NCI-H69 (cell line): ENCODE results near the gene PBX3.

Experiments
- DNase-seq: peaks from one replicate; lab custom pipeline; 2025; lab: John Stamatoyannopoulos, UW

PBX3 gene

DNA sequence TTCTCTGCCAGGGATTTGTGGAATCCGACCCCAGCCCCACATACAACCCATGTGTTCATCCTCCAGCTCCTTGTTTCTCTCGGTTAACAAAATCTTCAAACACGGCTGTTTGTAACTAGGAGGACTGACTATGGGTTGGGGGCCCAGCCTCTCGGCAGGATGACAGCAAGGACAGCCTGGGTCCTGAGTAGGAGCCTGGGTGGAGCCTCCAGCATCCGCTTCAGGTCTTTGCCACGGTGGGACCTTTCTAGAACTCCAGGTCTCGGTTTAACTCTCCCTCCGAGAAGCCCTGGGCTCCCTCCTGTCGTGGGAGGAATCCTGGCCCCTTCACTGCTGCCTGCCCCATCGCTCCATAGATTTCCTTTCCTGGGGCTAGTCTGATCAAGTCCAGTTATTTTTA lies 248.5 kb downstream of the PBX3 start:
- no peak for DNase-seq

DNA sequence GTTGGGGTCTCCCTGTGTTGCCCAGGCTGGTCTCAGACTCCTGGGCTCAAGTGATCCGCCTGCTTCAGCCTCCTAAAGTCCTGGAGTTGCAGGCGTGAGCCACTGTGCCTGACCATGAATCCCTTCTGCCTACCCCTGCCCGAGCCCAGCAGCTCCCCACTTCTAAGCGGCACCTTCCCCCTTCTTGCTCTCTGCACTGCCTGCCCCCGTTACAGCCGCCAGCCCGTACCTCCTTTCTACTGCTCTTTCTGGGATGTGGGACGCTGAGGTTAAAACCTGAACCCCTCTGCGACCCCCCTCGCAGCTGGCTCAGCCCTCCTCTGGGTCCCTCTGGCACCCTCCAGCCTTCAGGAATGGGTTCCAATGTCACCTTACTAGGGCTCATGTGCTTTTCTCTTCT lies 249.6 kb downstream of the PBX3 start:
- DNase-seq: no peak

DNA sequence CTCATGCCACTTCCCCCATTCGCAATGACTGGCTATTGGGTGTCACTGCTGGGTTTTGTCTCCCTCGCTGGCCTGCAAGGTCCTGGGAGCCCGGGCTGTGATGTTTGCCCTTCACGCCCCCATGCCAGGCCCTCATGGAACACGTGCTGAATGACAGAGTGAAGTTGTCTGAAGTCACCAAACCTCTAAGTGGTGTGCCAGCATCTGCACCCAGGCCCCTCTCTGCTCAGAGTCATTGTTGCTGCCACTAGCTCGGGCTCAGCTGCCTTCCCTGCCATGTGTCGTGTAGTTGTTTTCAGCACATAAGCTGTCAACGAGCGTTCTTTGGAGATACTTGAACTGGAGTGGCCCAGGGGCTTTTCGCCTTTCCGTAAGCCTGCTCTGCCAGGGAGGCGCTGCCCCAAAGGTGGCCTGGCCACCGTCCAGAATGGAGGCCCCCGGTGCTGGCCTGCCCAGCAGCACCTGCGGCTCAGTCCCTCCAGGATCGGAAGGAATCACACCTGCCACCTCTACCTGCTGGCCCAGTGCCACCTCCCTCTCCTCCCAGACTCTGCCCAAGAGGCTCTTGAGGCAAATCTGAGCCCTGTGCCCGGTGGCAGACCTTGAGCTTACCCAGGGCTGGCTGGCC lies 250.1 kb downstream of the PBX3 start:
- DNase-seq: peak; percentile 92

DNA sequence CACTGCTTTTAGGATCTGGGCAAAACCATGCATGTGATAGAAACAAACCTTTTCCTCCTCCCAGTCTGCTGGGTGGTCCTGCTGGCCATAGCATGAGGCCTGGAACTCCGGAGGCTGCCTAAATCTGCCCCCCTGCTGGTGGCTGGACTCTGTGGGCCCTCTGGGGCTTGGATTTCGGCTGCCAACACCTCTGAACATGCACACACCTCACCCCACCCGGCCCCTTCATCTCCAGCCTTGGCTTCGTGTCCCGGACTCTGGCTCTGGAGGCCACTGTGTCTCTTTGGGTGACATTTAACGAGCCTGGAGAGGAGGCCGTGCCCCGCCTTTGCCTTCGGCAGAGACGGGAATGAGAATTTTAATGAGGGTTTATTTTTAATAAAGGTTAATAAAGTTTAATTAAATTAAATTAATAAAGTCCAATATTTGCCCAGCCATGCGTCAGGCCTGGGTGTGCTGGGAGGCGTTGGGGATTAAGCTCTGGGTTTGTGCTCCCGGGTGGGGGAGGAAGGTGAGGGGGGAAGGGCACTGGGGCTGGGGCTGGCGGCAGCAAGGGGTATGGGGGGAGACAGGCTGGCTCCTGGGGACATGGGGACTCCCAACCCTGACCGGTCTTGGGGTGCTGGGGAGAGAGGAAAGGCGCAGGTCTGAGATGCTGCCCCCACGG lies 251.8 kb downstream of the PBX3 start:
- no peak for DNase-seq

DNA sequence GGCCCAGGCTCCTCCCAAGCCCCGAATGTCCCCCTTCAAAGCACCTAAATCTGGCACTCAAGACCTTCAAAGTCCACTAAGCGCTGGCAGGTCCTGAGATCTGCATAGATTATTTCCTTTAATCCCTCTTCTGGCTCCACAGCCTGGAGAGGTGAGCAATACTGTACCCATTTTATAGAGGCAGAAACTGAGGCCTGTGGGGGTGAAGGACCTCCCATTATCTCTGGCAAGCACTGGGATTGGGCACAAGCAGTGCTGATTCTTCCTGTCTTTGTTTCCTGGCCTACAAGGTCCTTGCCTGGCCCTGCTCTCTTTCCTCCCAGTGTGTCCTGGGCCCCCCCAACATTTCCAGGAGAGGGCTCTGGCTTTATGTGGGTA lies 252.3 kb downstream of the PBX3 start:
- no peak for DNase-seq

DNA sequence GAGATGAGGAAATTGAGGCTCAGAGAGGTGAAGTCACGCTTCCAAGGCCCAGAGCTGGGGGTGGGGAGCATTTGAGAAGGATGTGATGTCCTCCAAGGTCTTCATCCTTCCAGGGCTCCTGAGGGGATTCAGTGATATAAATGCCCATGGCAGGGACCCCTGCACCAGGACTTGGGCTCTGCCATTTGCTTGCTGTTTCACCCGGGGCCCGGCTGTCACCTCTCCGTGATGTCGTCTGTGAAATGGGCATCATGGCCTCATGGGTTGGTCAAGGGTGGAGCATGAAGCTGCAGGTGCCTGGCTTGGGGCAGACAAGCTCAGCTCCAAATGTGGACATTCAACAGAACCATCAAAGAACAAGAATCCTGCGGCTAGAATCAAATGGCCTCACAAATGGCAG lies 253.1 kb downstream of the PBX3 start:
- DNase-seq: no peak

DNA sequence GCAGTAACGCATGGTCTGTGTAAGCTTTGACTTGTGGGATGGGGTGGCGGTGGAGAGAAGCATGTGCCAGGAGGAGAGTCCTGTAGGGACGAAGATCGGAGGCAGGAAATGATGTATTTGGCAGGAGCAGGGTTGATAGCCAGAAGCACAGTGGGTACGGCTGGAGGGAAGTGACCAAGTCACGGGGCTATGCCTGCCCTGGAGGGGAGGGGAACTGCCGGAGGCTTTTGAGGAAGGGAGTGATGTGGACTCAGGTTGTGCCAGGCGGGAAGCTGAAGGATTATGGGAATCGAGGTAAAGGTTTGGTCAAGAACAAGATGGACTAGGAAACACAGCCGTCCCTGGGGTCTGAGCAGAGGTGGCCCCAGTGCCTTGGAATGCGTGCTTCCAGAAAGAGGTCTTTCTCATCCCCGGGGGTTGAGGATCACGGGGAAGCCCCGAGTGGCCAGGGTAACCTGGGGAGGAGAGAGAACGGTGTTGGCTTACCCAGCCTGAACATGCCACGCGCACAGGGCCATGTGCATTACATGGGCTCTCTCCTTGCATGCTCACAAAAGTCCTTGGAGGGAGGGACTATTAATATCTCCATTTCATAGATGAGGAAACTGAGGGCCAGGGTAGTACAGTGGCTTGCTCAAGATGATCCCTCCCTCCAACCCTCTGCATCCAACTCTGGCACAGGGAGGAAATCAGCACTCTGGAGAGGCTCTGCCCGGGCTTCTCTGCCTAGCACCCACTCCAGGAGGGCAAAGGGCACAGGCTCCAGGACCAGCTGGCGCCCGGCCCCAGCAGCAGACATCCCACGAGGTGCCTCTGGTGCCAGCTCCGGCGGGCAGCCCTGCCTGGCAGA lies 253.8 kb downstream of the PBX3 start:
- DNase-seq: no peak

DNA sequence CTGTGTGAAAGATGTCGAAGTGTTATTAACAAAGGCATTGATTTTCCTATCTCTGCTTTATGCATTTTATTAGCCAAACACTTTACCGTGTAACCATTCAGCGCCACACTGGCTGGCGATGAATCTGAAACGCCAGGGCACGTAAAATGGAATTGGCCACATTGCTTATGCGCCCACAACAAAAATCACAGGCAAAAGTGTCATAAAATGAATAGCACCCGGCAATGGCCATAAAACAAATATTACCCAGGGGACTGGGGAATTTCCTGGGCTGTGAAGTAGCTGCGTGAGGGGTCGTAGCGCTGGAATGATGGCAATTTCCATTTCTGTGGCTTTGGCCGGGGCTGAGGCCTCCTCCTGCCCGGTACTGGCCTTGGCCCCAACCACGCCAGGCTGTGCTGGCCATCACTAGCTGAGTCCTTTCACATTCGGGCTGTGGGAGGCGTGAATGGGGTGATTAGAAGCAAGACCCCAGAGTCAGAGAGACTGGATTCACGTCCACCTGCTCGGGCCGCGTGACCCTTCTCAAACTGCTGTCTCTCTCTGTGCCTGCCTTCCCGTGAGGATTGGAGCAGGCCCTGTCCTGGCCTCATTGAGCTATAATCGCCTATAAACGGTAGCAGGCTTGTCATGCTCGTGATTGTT lies 254.5 kb downstream of the PBX3 start:
- DNase-seq: peak; percentile 35

DNA sequence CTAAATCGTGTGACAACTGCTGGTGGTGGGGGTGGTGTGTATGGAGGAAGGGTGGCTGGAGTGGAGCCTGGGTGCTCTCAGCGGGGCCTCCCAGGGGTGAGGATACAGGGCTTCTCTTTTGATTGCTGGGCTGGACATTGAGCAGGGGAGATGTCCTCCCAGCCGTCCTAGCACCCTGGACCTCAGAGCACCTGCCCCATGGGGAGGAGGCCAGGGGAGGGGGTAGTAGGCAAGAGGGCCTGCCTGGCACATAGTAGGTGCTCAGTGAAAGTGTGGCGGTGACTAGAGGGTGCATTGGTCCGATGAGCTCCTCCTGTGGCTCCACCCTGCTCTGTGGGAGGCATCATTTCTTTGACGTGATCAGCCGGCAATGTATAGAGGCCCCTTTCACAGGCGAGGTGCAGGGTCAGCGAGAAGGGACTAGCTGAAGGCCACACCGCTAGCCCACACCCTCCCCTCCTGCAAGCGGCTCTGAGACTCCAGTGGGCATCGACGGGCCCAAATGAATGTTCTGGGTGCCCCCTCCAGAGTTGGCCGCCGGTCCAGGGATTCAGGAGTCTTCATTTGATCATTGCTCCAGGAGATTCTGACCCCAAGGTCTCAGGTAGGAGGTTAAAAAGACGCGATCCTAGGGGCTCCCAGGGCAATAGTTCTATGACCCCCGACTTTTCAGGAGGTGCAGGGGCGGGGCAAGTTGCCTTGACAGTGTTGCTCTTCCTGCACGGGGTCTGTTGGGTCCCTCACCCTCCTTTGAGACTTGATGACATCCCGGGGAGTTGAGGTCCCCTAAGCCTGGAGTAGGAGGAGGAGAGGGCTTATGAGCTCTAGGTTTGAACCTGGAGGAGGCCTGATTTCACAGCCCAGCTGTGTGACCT lies 255.5 kb downstream of the PBX3 start:
- DNase-seq: no peak

DNA sequence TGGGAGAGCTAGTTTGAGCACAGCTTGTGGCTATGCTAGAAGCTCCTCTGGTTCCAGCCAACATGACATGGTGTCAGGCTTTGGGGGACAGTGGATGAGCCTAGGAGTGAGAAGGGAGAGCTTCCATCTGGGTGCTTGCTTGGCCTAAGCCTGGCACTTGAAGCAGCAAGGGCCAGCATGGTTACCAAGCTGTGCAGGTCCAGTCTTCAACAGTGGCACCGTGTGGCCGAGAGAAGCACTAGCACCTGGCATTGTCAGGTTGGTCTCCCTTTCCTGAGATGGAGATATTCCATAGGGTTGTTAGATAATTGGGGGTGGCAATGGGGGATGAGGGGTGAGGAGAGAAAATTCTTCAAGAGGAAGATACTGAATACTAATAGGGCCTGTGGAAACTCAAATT lies 261.9 kb downstream of the PBX3 start:
- peak; percentile 16 for DNase-seq

DNA sequence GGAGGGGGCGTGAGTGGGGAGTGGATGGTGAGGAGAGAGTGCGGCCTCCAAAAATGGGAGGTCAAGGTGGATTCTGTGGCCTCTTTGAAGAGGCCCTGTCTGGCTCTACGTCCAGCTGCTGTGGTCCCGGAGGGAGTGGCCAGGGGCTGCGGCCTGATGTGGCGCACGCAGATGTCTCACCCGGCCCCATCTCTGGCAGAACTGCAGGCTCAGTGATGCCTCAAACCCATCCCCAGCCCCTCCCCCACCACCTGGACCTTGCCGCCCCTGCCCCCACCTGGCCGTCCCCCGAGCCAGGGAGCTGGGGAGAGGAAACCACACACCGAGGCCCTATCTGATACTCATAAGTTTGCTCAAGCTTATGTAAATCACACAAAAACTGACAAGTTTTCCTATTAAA lies 267.6 kb downstream of the PBX3 start:
- DNase-seq: no peak

DNA sequence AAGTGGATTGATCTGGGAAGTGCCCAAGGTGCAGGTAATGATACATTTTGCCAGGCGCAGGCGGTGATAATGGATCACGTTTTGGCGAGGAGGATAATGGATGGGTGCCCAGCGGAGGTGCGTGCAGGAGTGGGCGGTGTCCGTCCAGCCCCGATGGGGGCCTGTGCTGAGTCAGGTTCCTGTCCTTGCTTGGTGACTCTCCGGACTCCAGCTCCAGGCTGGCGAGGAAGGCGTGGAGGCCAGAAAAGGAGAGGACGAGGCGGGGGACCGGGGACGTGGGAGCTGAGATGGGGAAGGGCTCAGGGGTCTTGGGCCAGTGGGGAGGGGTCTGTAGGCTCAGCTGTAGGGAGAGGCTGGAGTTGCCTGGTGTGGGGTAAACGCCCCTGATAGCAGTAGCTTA lies 268.3 kb downstream of the PBX3 start:
- no peak for DNase-seq

DNA sequence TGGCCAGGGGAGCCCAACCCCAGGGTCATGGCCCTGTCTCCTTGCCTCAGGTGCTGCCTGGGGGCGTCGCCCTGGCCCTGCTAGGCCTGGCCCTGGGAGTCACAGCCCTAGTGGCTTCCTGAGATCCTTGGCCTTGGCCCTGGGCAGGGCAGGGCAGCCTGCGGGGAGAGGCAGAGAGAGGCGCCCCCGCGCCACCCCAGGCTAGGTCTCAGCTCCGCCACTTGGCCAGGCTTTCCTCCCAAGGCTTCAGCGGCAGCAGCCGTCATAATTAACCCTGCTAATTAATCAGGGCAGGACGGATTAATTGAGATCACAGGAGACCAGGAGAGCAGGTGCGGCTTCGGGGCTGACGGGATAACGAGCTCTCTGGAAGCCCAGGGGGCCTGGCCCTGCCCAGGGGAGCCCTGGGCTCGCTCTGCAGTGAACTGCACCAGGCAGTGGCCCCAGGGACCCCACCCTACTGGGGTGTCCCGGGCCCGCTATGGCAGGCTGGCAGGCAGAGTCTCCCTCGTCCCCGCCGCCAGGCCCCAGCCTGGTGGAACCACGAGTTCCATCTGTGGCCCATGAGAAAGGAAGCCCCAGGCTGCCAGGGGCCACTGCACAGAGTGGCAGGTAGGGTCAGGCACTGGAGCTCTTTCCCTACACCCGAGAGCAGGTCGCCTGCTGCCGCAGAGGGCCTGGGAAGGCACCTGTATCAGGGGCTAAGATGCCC lies 269.6 kb downstream of the PBX3 start:
- DNase-seq: peak; percentile 70
